Endodermal cell (in vitro differentiated cells): ENCODE data around the gene FN1. TPM values are rescaled to one million over a fixed set of nuclear protein-coding genes. Genes with fewer than 3 reads are reported as not detected.
A peak's percentile ranks its signal among the peaks of the same experiment; 100 is the strongest.

Experiments used
- DNase-seq: peaks from one replicate; pipeline ENCODE4 v3.0.0-alpha.2; 2017
- H3K27ac ChIP-seq: 2 replicates; pipeline ENCODE4 v1.5.1; 2013; ENCODE audit warnings: mild to moderate bottlenecking, low read depth, low read length, moderate library complexity
- H3K27me3 ChIP-seq: 2 replicates; pipeline ENCODE4 v1.6.1; 2013; ENCODE audit warnings: mild to moderate bottlenecking, low read length, moderate library complexity; ENCODE audit not compliant: insufficient read depth, control insufficient read depth, poor library complexity, severe bottlenecking
- H3K36me3 ChIP-seq: 2 replicates; pipeline ENCODE4 v1.7.0; 2013; ENCODE audit warnings: mild to moderate bottlenecking, low read length, moderate library complexity; ENCODE audit not compliant: control insufficient read depth, insufficient read depth
- H3K4me1 ChIP-seq: one replicate; pipeline ENCODE4 v1.7.0; 2013; ENCODE audit warnings: low read length; ENCODE audit not compliant: control insufficient read depth, insufficient read depth
- H3K4me3 ChIP-seq: 2 replicates; pipeline ENCODE4 v1.5.1; 2013; ENCODE audit warnings: mild to moderate bottlenecking, low read length, moderate library complexity
- H3K9ac ChIP-seq: 2 replicates; pipeline ENCODE4 v1.6.1; 2013; ENCODE audit warnings: mild to moderate bottlenecking, low read length, moderate library complexity; ENCODE audit not compliant: poor library complexity, severe bottlenecking; ENCODE audit errors: extremely low read depth
- H3K9me3 ChIP-seq: 2 replicates; pipeline ENCODE4 v1.6.1; 2013; ENCODE audit warnings: mild to moderate bottlenecking, low read length, moderate library complexity; ENCODE audit not compliant: control insufficient read depth
- H3K27ac Mint-ChIP-seq: 2 replicates; pipeline ENCODE4 v1.8.0; 2020; ENCODE audit warnings: mixed read lengths
- H3K27me3 Mint-ChIP-seq: 2 replicates; pipeline ENCODE4 v1.8.0; 2021; ENCODE audit warnings: mild to moderate bottlenecking, mixed read lengths; ENCODE audit not compliant: insufficient read depth
- H3K36me3 Mint-ChIP-seq: 2 replicates; pipeline ENCODE4 v1.8.0; 2020; ENCODE audit warnings: low read depth, mixed read lengths
- H3K4me1 Mint-ChIP-seq: 2 replicates; pipeline ENCODE4 v1.8.0; 2020; ENCODE audit warnings: mixed read lengths
- H3K4me3 Mint-ChIP-seq: 2 replicates; pipeline ENCODE4 v1.8.0; 2020; ENCODE audit warnings: mild to moderate bottlenecking, moderate library complexity, mixed read lengths
- H3K9me3 Mint-ChIP-seq: 2 replicates; pipeline ENCODE4 v1.8.0; 2020; ENCODE audit warnings: mild to moderate bottlenecking, mixed read lengths
- CTCF ChIP-seq: fragments of 200-600 bp; sonication (generic); conservative IDR thresholded peaks from 2 replicates; pipeline ENCODE4 v1.5.0; 2021; ENCODE audit warnings: antibody characterized with exemption, mild to moderate bottlenecking
- WGBS, 2 experiments: methylation state at CpG; one replicate each; pipeline versions ENCODE4 v1.1.5 to v1.1.7; 2013; ENCODE audit warnings: missing lambda C conversion rate in 2 of 2, mixed read lengths in 1 of 2; ENCODE audit not compliant: insufficient coverage in 1 of 2, insufficient read length in 1 of 2; 5-methylcytosine and 5-hydroxymethylcytosine counted together
- total RNA-seq, 2 donors: library from RNA; stranded (reverse); fragmentation: NEBNext Ultra II Directional in 1 of 2; extraction: Animal tissue kit (Norgen Biotek cat#: 25700) in 1 of 2; gene quantifications; 2 replicates in 1 of 2; 3 replicates in 1 of 2; pipeline ENCODE4 v1.2.1, GENCODE V29; 2021

Gene FN1
- total RNA-seq, 2 donors from 2014 or later: 2,721 to 2,960 TPM

DNA sequence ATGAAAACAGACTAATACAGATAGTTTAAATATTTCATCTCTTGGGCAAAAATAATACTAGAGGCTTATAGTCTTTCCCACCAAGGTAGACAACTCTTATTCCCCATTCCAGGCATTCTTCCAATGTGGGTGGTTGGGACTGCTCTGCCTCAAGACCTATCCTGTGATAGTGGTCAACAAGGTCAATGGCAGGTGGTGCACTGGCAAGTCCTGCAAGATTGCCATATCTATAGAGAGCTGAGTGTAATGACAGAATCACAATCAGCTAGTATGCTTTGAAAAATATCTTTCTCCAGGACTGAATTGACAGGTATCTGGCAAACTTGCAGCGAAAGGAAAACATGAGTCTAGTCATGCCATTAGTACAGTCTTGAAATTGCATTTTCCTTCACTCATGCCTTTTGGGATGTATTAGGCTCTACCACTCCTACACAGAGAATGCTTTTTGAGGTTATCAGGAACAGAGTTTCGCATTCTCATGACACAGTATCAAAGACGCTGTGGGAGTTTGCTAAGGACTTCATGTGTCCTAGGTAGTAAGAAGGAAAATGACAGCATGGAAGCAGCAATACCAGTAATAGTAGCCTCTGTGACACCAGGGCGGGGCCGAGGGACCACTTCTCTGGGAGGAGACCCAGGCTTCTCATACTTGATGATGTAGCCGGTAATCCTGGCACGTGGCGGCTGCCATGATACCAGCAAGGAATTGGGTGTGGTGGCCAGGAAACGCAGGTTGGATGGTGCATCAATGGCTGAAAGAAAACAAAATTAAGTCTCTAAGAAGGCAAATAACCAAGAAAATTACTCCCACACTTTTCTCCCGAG, 61.0 kb downstream of the FN1 start:
- no peaks in the 10 kb centered on the region for H3K4me1 ChIP-seq
- H3K4me3 ChIP-seq: no peak overlapping the region
- H3K27me3 ChIP-seq: no peaks in the 10 kb centered on the region
- H3K4me3 Mint-ChIP-seq: no peak overlapping the region
- DNase-seq: no peak
- no peak overlapping the region for H3K27ac ChIP-seq
- H3K27ac Mint-ChIP-seq: no peak overlapping the region
- peaks cover 87% of the 10 kb centered on the region for H3K36me3 Mint-ChIP-seq
- H3K4me1 Mint-ChIP-seq: no peaks in the 10 kb centered on the region
- no peaks in the 10 kb centered on the region for H3K9me3 ChIP-seq
- H3K9ac ChIP-seq: no peak overlapping the region
- peaks cover 92% of the 10 kb centered on the region for H3K36me3 ChIP-seq
- no peaks in the 10 kb centered on the region for H3K27me3 Mint-ChIP-seq
- 96 to 100% methylated on average over 7 to 10 of the region's 10 CpGs for WGBS, 2 experiments
- no peak for TF ChIP-seq CTCF
- H3K9me3 Mint-ChIP-seq: no peaks in the 10 kb centered on the region

- Mint-ChIP-seq H3K4me3 (no peak overlapping the region), H3K9me3 (no peaks in the 10 kb centered on the region), H3K36me3 (peaks cover 89% of the 10 kb centered on the region), H3K27ac (peak overlapping the region; percentile 10), H3K4me1 (no peaks in the 10 kb centered on the region), H3K27me3 (no peaks in the 10 kb centered on the region)
- H3K9me3 ChIP-seq: no peaks in the 10 kb centered on the region
- no peak for TF ChIP-seq CTCF
- no peak overlapping the region for H3K27ac ChIP-seq
- DNase-seq: no peak
- no peaks in the 10 kb centered on the region for H3K4me1 ChIP-seq
- WGBS, 2 experiments: 100% methylated on average over 1 of the region's 1 CpG; no CpG with 5 or more reads in 1 of the 2 experiments
- H3K9ac ChIP-seq: no peak overlapping the region
- peaks cover 92% of the 10 kb centered on the region for H3K36me3 ChIP-seq
- H3K27me3 ChIP-seq: no peaks in the 10 kb centered on the region
- no peak overlapping the region for H3K4me3 ChIP-seq
Measured at GRCh38 chr2:215374002-215374401, 61.9 kb downstream of the FN1 start.

DNA sequence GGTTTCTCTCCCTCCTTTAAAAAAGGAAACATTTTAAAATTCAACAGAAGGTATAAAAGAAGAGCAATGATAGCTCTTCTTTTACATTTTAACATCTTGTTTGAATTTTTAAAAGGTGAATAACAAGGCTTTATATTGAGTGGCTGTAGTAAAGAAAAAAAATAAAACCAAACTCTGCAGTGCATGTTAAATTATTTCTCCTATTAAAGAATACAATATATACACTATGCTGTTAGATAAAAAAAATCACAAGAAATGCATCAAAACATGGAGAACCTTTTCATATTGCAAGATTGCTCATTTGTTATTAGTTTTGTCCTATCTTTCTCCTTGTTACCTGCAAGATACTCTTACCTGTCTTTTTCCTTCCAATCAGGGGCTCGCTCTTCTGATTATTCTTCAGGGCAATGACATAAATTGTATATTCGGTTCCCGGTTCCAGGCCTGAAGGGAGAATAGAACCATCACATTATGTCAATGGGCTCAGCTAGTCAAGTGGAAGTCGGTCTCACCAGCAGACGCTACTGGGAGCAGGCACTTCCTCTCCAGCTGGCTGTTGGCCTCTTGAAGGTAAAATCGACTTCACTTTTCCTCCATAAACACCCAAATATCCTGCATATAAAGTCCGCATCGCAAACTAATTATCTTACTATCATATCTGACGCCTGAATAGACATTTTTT, 62.8 kb downstream of the FN1 start:
- Histone ChIP-seq H3K4me1 (no peaks in the 10 kb centered on the region), H3K4me3 (no peak overlapping the region), H3K36me3 (peaks cover 92% of the 10 kb centered on the region), H3K9me3 (no peaks in the 10 kb centered on the region), H3K27ac (no peak overlapping the region), H3K9ac (no peak overlapping the region), H3K27me3 (no peaks in the 10 kb centered on the region)
- H3K36me3 Mint-ChIP-seq: peaks cover 88% of the 10 kb centered on the region
- H3K27ac Mint-ChIP-seq: no peak overlapping the region
- no peaks in the 10 kb centered on the region for H3K4me1 Mint-ChIP-seq
- WGBS, 2 experiments: 93 to 96% methylated on average over 8 to 9 of the region's 9 CpGs
- no peaks in the 10 kb centered on the region for H3K27me3 Mint-ChIP-seq
- no peaks in the 10 kb centered on the region for H3K9me3 Mint-ChIP-seq
- DNase-seq: no peak
- no peak for TF ChIP-seq CTCF
- no peak overlapping the region for H3K4me3 Mint-ChIP-seq
